Measurements from ENCODE around the gene HSFX3. TPM values are rescaled to one million over a fixed set of nuclear protein-coding genes. Genes with fewer than 3 reads are reported as not detected.
"Not testable (repeated sequence)": the region's sequence is repeated elsewhere in the genome, so short reads cannot be mapped to it uniquely, and the experiment has no call there.

The HSFX3 gene
- total RNA-seq, 2 experiments from 2014 or later = not detected

- H3K36me3 Mint-ChIP-seq (ENCODE audit: low read depth) = peaks cover 3% of the 10 kb centered on the region
- H3K27ac Mint-ChIP-seq = peak overlapping the region; percentile 86
- H3K4me3 Mint-ChIP-seq = peak overlapping the region; percentile 75
- no peaks in the 10 kb centered on the region for H3K9me3 Mint-ChIP-seq
- POLR2A ChIA-PET = interaction anchor here (0.6 kb wide), 2 partner anchors 34 to 1602 kb away, joined by 3 read pairs; no protein-coding TSS in a partner anchor
- H3K4me1 Mint-ChIP-seq = peaks cover 47% of the 10 kb centered on the region
- no peak for DNase-seq
- CTCF ChIA-PET = interaction anchor here (2.6 kb wide), 1 partner anchor 11 kb away, joined by 7 read pairs; no protein-coding TSS in a partner anchor
- H3K27me3 Mint-ChIP-seq = peaks cover 4% of the 10 kb centered on the region
Observed at GRCh38 chrX:149505671-149506070, 44.1 kb downstream of the HSFX3 start.

- DNase-seq = peak; percentile 87
- peaks cover 2% of the 10 kb centered on the region for H3K27me3 Mint-ChIP-seq
- ChIA-PET CTCF (interaction anchor here (0.6 to 2.6 kb wide), 5 partner anchors 12 to 433 kb away, joined by 3 to 7 read pairs (median 3); partner anchors contain the start of gene EOLA2), POLR2A (interaction anchor here (0.6 kb wide), 3 partner anchors 8 to 1602 kb away, joined by 3 read pairs; no protein-coding TSS in a partner anchor)
- H3K9me3 Mint-ChIP-seq = no peaks in the 10 kb centered on the region
- peak within 1 kb of the TSS; percentile 75 for H3K4me3 Mint-ChIP-seq
- peaks cover 47% of the 10 kb centered on the region for H3K4me1 Mint-ChIP-seq
- peaks cover 5% of the 10 kb centered on the region for H3K36me3 Mint-ChIP-seq (ENCODE audit: low read depth)
- H3K27ac Mint-ChIP-seq = peak within 1 kb of the TSS; percentile 86
Observed at GRCh38 chrX:149504915-149505651, 44.6 kb downstream of the HSFX3 start, which contains the start of gene IDS. Gene IDS, minus strand, starts transcription at chrX:149505306. Its CDS starts 169 bp downstream, at chrX:149505137.

- H3K4me1 Mint-ChIP-seq = peaks cover 51% of the 10 kb centered on the region
- ChIA-PET CTCF (interaction anchor here (0.6 to 2.6 kb wide), 5 partner anchors 13 to 434 kb away, joined by 3 to 7 read pairs (median 3); partner anchors contain the start of gene EOLA2), POLR2A (interaction anchor here (0.6 kb wide), 1 partner anchor 9 kb away, joined by 3 read pairs; no protein-coding TSS in a partner anchor)
- peak; percentile 63 for DNase-seq
- peaks cover 8% of the 10 kb centered on the region for H3K36me3 Mint-ChIP-seq (ENCODE audit: low read depth)
- H3K9me3 Mint-ChIP-seq = no peaks in the 10 kb centered on the region
- peaks cover 2% of the 10 kb centered on the region for H3K27me3 Mint-ChIP-seq
- peak overlapping the region; percentile 86 for H3K27ac Mint-ChIP-seq
- peak overlapping the region; percentile 75 for H3K4me3 Mint-ChIP-seq
Observed at GRCh38 chrX:149504226-149504914, 45.4 kb downstream of the HSFX3 start.

- Mint-ChIP-seq H3K4me3 (peak overlapping the region; percentile 75), H3K27ac (peak overlapping the region; percentile 66), H3K4me1 (peaks cover 51% of the 10 kb centered on the region)
- POLR2A ChIA-PET; H3K9me3 Mint-ChIP-seq; H3K27me3 Mint-ChIP-seq; H3K36me3 Mint-ChIP-seq (ENCODE audit: low read depth): not testable (repeated sequence)
- peak; percentile 73 for DNase-seq
- CTCF ChIA-PET = interaction anchor here (2.6 kb wide), 1 partner anchor 14 kb away, joined by 7 read pairs; no protein-coding TSS in a partner anchor
Observed at GRCh38 chrX:149503446-149503845, 46.3 kb downstream of the HSFX3 start.

GRCh38 chrX:149502923-149503322 is 46.8 kb downstream of the HSFX3 start:
- H3K27me3 Mint-ChIP-seq; H3K4me3 Mint-ChIP-seq; CTCF ChIA-PET; H3K9me3 Mint-ChIP-seq; POLR2A ChIA-PET; H3K36me3 Mint-ChIP-seq (ENCODE audit: low read depth): not testable (repeated sequence)
- peaks cover 51% of the 10 kb centered on the region for H3K4me1 Mint-ChIP-seq
- peak; percentile 16 for DNase-seq
- peak overlapping the region; percentile 68 for H3K27ac Mint-ChIP-seq

- POLR2A ChIA-PET = no interaction called here
- CTCF ChIA-PET = interaction anchor here (0.9 kb wide), 1 partner anchor 1585 kb away, joined by 3 read pairs; no protein-coding TSS in a partner anchor
- no peaks in the 10 kb centered on the region for H3K27me3 Mint-ChIP-seq
- H3K9me3 Mint-ChIP-seq = no peaks in the 10 kb centered on the region
- no peak for DNase-seq
- no peak overlapping the region for H3K4me3 Mint-ChIP-seq
- H3K27ac Mint-ChIP-seq = no peak overlapping the region
- H3K4me1 Mint-ChIP-seq = peaks cover 43% of the 10 kb centered on the region
- H3K36me3 Mint-ChIP-seq (ENCODE audit: low read depth) = peaks cover 17% of the 10 kb centered on the region
Observed at GRCh38 chrX:149499766-149500165, 50.0 kb downstream of the HSFX3 start.

GRCh38 chrX:149498767-149499166 is 51.0 kb downstream of the HSFX3 start:
- ChIA-PET CTCF (no interaction called here), POLR2A (no interaction called here)
- H3K27me3 Mint-ChIP-seq = no peaks in the 10 kb centered on the region
- no peak overlapping the region for H3K27ac Mint-ChIP-seq
- H3K4me1 Mint-ChIP-seq = peaks cover 34% of the 10 kb centered on the region
- DNase-seq = no peak
- H3K9me3 Mint-ChIP-seq = no peaks in the 10 kb centered on the region
- H3K36me3 Mint-ChIP-seq (ENCODE audit: low read depth) = peaks cover 17% of the 10 kb centered on the region
- H3K4me3 Mint-ChIP-seq = no peak overlapping the region

Other genes starting within 250 kb of the HSFX3 start
- gene IDS, start 44.6 kb downstream of the HSFX3 start, total RNA-seq = 10 to 100 TPM; 52.6 to 55.7 TPM
- 10 to 100 TPM; 33.2 to 37.2 TPM for gene EOLA1, start 8.9 kb downstream of the HSFX3 start, total RNA-seq
- not detected for gene MAGEA9B, start 37.5 kb upstream of the HSFX3 start, total RNA-seq
- gene HSFX2, start 45.4 kb upstream of the HSFX3 start, total RNA-seq = under 1 TPM in 1 of 2 experiments, not detected in 1; 0.35 TPM
- gene TMEM185A, start 81.9 kb upstream of the HSFX3 start, total RNA-seq = 10 to 100 TPM; 15.8 to 16.8 TPM
- gene MAGEA11, start 162.1 kb upstream of the HSFX3 start, total RNA-seq = not detected
- under 1 TPM; 0.60 to 0.89 TPM for gene HSFX1, start 224.1 kb upstream of the HSFX3 start, total RNA-seq
- gene MAGEA9, start 232.0 kb upstream of the HSFX3 start, total RNA-seq = not detected